Measurements from ENCODE around the gene RBM20.
A peak's percentile ranks its signal among the peaks of the same experiment; 100 is the strongest.
"Not testable (repeated sequence)": the region's sequence is repeated elsewhere in the genome, so short reads cannot be mapped to it uniquely, and the experiment has no call there.

The RBM20 gene

GRCh38 chr10:110625951-110626855 lies 17.9 kb upstream of the RBM20 start:
- DNase-seq: no peak

GRCh38 chr10:110628161-110628560 lies 16.0 kb upstream of the RBM20 start:
- no peak for DNase-seq

DNA sequence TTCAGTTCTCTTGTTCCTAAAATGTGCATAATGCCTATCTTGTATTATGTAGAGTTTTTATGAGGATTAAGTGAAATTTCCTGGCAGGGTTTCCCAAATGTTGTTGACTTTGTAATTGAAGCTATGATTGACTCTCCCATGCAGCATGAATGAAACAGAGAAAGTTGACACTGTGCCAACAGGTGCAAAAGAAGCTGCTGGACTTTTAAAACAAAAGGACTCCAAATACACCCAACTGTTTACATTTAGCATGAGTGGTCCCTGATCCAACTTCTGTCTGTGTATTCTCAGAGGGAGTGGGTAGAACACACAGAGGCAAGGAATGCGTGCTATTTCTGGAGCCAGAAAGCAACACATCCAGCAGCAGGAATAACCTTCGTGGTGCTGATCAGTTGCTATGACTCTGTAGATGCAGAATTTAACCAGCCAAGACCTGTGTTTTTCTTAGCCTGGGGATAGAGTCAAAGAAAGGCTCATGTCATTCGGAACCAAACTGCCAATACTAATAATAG lies 14.4 kb upstream of the RBM20 start:
- no peak for DNase-seq

DNA sequence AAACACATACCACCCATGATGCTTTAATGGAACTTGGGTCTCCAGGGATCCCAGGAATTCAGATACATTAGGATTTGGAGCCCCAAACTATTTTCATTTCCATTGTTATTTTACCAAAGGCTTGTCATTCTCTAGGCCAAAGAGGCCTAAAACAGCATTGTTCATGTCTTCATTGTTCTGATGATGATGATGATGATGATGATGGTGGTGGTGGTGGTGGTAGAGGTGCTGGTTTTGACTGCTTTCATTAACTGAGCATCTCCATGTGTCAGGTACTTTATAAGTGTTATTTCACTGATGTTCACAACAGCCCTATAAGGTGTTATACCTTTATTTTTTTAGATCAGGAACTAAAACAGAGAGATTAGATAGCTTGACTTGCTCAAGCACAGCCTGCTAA lies 12.2 kb upstream of the RBM20 start:
- DNase-seq: no peak

GRCh38 chr10:110632591-110633215 lies 11.4 kb upstream of the RBM20 start:
- DNase-seq: no peak

- DNase-seq: no peak
Observed at GRCh38 chr10:110634527-110635209, 9.5 kb upstream of the RBM20 start.

- no peak for DNase-seq
Observed at GRCh38 chr10:110636572-110636931, 7.6 kb upstream of the RBM20 start.

DNA sequence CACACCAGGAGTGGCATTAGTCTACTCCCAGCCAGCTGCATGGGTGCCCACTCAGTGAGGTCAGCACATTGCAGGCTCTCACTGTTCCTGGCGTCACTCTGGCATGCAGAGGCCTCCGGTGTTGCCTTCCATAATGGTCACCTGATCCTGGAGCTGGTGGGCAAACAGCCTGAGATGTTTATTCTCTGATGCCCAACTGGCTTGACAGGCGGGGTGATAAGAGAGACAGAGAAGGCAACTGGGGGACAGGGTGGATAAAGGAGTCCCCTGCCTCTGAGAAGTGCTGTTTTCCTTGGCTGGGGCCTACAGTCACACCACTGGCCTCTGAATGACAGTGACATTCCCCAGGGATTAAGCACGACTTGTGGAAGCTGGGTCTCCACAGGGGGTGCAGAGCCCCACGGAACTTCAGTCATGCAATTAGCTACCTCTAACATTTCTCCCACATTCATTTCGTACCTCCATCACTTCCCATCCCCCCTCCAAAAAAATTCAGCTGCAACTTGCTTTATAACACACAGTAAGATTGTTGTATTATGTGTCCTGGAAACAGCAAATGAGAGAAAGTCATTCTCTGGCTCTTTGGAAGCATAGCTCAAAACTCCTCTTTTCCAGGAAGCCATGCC lies 7.1 kb upstream of the RBM20 start:
- DNase-seq: no peak

- no peak for DNase-seq
Observed at GRCh38 chr10:110637558-110638053, 6.5 kb upstream of the RBM20 start.

DNA sequence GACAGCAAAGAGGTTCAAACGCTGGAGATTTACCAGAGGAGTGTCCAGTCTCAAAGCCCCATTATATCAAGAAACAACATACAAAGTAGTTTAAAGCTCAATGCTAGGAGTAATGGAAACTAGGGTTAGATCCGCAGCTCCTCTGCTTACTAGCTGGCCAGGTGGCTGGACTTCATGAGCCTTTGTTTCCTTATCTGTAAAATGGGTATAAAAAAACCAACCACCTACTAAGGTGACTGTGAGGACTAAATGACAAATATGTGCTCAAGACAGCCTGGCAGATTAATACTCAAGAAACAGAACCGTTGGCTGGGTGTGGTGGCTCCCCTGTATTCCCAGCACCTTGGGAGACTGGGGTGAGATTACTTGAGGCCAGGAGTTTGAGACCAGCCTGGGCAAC lies 5.8 kb upstream of the RBM20 start:
- DNase-seq: no peak

DNA sequence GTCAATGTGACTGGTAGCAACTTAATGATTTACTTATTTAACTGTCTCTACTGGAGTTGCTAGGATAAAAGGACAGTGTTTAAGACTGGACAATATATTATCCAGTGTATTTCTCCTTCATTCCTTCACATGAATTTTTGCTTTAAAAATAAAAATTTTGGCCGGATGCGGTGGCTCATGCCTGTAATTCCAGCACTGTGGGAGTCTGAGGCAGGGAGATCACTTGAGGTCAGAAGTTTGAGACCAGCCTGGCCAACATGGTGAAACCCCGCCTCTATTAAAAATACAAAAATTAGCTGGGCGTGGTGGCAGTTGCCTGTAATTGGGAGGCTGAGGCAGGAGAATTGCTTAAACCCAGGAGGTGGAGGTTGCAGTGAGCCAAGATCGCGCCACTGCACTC lies 5.1 kb upstream of the RBM20 start:
- not testable (repeated sequence) for DNase-seq

- DNase-seq: not testable (repeated sequence)
Observed at GRCh38 chr10:110639858-110640257, 4.3 kb upstream of the RBM20 start.

DNA sequence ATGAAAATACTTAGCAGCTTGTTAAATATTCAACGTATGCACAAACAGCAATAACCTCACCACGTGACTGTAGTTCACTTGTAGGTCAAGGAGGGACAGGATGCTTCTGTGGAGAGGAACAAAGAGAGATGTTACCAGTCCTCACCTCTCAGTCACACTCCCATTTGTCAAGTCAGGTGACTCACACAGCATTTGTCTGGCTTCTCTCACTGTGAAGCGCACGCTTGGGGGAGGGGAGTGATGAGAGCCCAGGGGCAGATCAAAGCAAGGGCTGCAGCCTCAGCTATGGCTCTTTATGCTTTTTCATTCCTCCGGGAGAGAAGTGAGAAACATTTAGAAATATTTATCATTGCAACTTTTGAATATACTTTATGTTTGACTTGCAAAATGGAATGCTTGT lies 2.9 kb upstream of the RBM20 start:
- DNase-seq: peak; percentile 40

DNA sequence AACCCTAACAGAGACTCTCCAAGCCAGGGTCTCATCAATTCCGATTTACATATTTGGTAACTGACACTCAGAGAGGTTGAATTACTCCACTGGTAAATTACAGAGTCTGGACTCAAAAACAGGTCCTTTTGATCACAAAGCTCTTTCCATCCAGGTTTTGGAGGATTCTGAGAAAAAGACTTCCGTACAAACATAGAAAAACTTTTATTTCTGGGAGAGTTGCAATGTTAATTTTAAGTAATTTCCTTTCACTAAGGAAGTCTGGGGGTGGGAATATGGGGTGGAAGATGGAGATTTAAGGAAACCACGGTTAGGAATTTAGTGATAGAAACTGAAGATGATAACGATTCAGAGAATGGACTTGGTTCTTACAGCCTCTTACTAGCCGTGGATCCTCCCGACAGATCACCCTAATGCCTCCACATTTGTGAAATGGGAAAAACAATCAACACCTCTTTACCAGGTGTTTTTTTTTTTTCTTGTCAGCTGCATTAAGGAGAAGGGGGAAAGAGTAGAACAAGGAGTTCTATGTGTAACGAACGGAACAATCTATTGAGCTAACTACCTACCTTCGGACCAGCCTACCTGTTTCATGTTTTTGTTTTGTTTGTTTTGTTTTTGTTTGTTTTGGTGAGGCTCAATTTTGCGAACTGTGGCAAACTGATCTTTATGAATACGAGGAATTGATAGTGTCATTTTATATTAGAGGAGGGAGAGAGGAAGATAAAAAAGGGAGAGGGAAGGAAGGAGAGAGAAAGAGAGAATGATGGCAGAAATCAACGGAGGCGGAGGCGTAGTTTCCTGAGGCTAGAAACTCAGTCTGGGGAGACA lies 1.7 kb upstream of the RBM20 start:
- no peak for DNase-seq

GRCh38 chr10:110643035-110643652 lies 992 bp upstream of the RBM20 start:
- no peak for DNase-seq

- DNase-seq: no peak
Observed at GRCh38 chr10:110644598-110645462, 694 bp downstream of the RBM20 start.

DNA sequence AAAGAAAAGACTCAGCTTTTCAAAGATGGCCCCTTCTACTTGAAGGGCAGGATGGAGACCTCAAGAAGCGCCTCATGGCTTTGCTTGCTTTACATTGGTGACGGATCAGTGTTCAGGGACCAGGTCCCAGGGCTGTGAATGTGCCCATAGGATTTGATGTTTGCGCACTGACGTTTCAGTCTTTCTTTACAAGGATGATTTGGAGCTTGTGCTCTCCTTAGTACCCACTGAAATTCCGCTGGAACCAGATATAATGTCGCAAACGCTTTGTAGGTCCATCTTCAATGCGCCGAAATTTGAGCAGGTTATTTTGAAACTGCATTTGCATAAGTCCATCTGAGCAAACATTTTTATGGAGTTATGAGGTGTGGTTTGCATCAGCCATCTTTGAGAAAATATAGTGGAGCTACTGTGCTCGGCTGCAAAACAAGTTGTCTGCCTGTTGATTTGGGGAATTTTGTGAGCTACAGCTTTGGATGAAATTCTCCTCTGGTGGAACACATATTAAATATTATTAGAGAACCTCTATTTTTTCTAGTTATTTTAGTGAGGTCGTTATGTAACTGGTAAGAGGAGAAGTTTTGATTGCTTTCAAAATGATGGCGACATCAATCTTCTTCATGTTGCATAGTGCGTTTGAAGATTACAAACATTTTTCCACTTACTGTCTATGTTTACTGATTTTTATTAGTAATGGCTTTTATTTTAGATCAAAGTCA lies 2.4 kb downstream of the RBM20 start:
- DNase-seq: no peak

DNA sequence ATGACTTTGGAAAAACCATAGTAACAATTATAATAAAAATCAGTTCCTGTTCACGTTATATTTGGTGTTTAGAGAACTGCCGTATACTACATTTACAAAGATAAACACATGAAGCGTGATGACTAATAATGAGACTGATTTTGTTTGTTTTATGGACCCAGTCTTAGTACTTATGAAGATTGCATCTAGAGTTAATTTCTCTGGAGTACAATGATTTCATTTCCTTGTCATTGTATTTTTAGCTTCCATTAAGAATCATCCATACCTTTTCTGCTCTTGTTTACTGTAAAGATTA lies 2.9 kb downstream of the RBM20 start:
- DNase-seq: no peak

- DNase-seq: no peak
Observed at GRCh38 chr10:110648692-110649346, 4.7 kb downstream of the RBM20 start.
